Measurements from ENCODE around the gene TSKS. TPM values are rescaled to one million over a fixed set of nuclear protein-coding genes. Genes with fewer than 3 reads are reported as not detected.

Gene TSKS
- total and polyA plus RNA-seq, 7 donors, result 0.18 to 0.27 (median 0.21) TPM; not detected in 3

DNA sequence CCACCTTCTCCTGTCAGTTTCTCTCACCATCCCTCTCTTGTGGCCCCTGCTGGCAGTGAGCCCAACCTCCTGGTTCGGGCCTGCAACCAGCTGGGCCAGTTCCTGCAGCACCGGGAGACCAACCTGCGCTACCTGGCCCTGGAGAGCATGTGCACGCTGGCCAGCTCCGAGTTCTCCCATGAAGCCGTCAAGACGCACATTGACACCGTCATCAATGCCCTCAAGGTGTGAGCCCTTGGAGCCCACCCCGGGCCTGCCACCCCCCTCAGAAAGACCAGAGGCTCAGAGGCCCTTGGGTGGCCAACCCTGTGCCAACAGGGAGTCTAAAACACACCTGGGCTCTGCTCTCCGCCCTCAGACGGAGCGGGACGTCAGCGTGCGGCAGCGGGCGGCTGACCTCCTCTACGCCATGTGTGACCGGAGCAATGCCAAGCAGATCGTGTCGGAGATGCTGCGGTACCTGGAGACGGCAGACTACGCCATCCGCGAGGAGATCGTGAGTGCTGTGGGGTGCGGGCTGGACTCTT is 36.2 kb upstream of the TSKS start:
- TF ChIP-seq, protein P1, sequence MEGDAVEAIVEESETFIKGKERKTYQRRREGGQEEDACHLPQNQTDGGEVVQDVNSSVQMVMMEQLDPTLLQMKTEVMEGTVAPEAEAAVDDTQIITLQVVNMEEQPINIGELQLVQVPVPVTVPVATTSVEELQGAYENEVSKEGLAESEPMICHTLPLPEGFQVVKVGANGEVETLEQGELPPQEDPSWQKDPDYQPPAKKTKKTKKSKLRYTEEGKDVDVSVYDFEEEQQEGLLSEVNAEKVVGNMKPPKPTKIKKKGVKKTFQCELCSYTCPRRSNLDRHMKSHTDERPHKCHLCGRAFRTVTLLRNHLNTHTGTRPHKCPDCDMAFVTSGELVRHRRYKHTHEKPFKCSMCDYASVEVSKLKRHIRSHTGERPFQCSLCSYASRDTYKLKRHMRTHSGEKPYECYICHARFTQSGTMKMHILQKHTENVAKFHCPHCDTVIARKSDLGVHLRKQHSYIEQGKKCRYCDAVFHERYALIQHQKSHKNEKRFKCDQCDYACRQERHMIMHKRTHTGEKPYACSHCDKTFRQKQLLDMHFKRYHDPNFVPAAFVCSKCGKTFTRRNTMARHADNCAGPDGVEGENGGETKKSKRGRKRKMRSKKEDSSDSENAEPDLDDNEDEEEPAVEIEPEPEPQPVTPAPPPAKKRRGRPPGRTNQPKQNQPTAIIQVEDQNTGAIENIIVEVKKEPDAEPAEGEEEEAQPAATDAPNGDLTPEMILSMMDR (IDR thresholded peaks at IDR 0.05), result no peak
- Histone ChIP-seq H3K4me3 (no peak overlapping the region), H3K27ac (no peak overlapping the region), H3K36me3 (ENCODE audit: insufficient read depth in 1 of 2, low read depth in 1 of 2) (peaks cover 0 to 89% of the 10 kb centered on the region in 2 donors), H3K9me3 (no peaks in the 10 kb centered on the region), H3K27me3 (ENCODE audit: insufficient read depth in 3 of 3, low read length in 2 of 3) (no peaks in the 10 kb centered on the region), H3K4me1 (no peaks in the 10 kb centered on the region)
- DNase-seq (no peak), ATAC-seq (no peak)
- WGBS, 3 donors, result 91 to 95% (median 93%) methylated on average over 28 of the region's 28 CpGs
- intact Hi-C loops (cut with DNase I), result no loop called here

DNA sequence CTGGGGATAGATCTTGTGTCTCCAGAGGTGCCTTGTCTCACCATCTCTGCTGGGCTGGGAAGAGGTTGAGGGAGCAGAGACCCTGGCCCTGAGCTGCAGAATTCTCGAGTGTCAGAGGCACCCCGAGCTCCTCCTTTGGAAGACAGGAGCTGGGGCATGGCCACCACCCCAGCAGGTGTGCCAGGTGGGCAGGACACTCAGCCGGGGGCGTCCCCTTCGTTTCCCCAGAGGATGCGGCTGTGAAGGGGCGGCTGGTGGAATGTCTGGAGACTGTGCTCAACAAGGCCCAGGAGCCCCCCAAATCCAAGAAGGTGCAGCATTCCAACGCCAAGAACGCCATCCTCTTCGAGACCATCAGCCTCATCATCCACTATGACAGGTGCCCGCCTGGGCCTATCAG is 35.5 kb upstream of the TSKS start:
- Histone ChIP-seq H3K4me3 (no peak overlapping the region), H3K36me3 (ENCODE audit: insufficient read depth in 1 of 2, low read depth in 1 of 2) (peaks cover 0 to 90% of the 10 kb centered on the region in 2 donors), H3K27ac (no peak overlapping the region), H3K4me1 (no peaks in the 10 kb centered on the region), H3K27me3 (ENCODE audit: insufficient read depth in 3 of 3, low read length in 2 of 3) (no peaks in the 10 kb centered on the region), H3K9me3 (no peaks in the 10 kb centered on the region)
- DNase-seq (no peak), ATAC-seq (no peak)
- TF ChIP-seq, protein P1 (IDR thresholded peaks at IDR 0.05), result no peak
- intact Hi-C loops (cut with DNase I), result no loop called here
- WGBS, 3 donors, result 89 to 91% (median 90%) methylated on average over 11 of the region's 11 CpGs

DNA sequence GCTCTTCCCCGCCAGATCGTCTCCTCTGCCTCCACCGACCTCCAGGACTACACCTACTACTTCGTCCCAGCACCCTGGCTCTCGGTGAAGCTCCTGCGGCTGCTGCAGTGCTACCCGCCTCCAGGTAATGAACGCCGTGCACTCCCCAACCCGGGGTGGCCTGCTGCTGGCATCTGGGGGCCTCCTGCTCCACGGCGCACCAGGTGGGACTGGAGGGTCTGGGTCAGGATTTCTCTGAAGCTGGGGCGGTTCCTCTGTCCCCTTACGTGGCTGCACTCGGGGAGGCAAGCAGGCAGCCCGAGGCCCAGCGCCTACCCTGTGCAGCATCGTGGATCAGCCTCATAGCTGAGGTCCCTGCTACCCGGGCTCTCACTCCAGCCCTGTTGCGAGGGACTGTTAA is 32.5 kb upstream of the TSKS start:
- WGBS, 3 donors, result 91 to 94% (median 93%) methylated on average over 20 of the region's 20 CpGs
- TF ChIP-seq, protein P1 (IDR thresholded peaks at IDR 0.05), result no peak
- Histone ChIP-seq H3K9me3 (no peaks in the 10 kb centered on the region), H3K4me1 (no peaks in the 10 kb centered on the region), H3K27ac (no peak overlapping the region), H3K27me3 (ENCODE audit: insufficient read depth in 3 of 3, low read length in 2 of 3) (no peaks in the 10 kb centered on the region), H3K36me3 (ENCODE audit: insufficient read depth in 1 of 2, low read depth in 1 of 2) (peaks cover 3 to 95% of the 10 kb centered on the region in 2 donors), H3K4me3 (no peak overlapping the region)
- intact Hi-C loops (cut with DNase I), result no loop called here
- DNase-seq, result no peak
- ATAC-seq, result no peak

DNA sequence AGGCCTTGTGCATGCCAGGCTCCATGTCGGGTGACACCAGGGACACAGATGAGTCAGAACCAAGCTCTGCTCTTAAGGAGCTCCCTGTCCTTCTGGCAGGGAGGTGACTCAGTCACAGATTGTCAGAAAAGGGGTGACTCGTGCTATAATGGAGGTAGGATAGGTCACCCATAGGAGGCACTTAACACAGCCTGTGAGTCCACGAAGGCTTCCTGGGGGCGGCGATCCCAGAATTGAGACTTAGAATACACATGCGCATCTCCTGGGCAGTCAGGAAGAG is 30.4 kb upstream of the TSKS start:
- ATAC-seq, result peak; percentile 30 to 72 (median 60)
- Histone ChIP-seq H3K4me3 (no peak overlapping the region), H3K27me3 (ENCODE audit: insufficient read depth in 3 of 3, low read length in 2 of 3) (no peaks in the 10 kb centered on the region), H3K27ac (no peak overlapping the region), H3K4me1 (no peaks in the 10 kb centered on the region), H3K9me3 (no peaks in the 10 kb centered on the region), H3K36me3 (ENCODE audit: insufficient read depth in 1 of 2, low read depth in 1 of 2) (peaks cover 3 to 83% of the 10 kb centered on the region in 2 donors)
- TF ChIP-seq, protein P1 (IDR thresholded peaks at IDR 0.05), result no peak
- intact Hi-C loops (cut with DNase I), result no loop called here
- no peak for DNase-seq
- WGBS, 3 donors, result 94 to 95% (median 94%) methylated on average over 6 of the region's 6 CpGs

Data from psoas muscle (tissue), 8 donors.